ENCODE results near the gene ABTB1. TPM values are rescaled to one million over a fixed set of nuclear protein-coding genes. Genes with fewer than 3 reads are reported as not detected.

ABTB1 gene
- total and polyA plus RNA-seq, 2 donors (not counting 1 experiment from before 2014, with no cell fraction given) = 141 to 259 TPM

DNA sequence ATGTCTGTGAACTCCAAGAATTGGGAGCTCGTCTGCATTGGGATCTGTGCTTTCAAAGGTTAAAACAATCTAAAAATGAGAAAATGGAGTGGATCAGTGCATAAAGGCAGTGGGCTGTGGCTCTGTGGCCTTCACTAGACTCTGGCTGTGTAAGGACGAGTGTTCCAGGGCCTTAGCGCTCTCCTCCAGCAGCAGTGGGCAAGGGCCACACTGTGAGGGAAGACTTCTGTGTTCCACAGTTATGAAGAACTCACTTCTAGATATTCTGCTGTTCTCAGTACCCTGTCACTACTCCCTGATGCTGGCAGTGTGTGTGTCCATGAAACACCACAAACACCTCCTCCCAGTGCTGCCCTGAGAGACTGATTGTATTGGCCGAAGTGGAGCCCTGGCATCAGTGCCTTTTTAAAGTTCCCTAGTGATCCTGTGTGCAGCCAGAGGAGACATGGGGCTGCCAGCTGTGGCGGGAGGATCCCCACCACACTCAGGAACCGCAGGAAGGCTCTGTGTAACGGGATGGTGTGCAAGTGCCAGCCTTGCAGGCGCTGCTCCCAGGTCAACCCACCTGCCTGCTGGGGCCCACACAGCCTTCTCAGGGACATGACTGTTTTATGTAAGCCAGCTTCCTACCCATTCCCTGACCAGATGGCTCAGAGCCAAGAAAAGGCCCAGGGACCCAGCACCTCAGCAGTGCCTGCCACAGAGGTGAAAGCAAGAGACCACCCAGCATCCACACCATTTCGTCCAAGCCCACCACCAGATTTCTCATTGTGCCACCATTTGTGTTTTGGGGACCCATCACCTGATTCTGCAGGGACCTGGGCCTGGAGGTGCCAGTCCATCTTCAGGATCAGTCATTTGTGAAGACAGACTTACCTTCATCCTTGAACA, 40.4 kb downstream of the ABTB1 start:
- CTCF ChIA-PET = no interaction called here
- ATAC-seq (ENCODE audit: low read depth) = no peak
- intact Hi-C loops (cut with micrococcal nuclease) = no loop called here

DNA sequence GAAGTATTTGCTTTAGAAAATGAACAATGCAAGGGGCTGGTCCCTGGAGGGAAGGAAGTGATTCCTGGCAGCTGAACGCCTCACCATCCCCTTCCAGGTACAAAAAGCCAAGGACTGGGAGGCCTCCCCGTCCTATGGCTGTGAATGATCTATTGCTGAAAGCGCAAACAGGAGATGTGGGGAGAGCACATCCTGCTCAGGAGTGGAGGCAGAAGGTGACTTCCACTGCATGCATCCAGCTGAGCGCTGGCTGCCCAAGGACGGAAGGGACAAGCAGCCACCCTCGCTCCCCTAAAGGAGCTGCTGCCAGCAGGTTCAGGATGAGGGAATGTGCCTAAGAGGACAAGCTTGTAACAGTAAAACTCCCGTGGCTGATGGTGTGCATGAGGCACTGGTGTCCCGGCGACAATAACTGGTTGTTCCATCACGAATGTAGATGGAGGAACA, 41.4 kb downstream of the ABTB1 start:
- H3K79me2 ChIP-seq (ENCODE audit: control insufficient read depth, insufficient read depth, low read length) = no peaks in the 10 kb centered on the region
- H3K36me3 ChIP-seq (replicated peaks in 1 of 2; ENCODE audit: control extremely low read depth in 1 of 2, control insufficient read depth in 1 of 2, extremely low read depth in 1 of 2, insufficient read depth in 2 of 2, low read length in 1 of 2) = no peaks in the 10 kb centered on the region
- no peak overlapping the region for H3K27ac Mint-ChIP-seq
- no peak overlapping the region for H3K4me3 Mint-ChIP-seq
- no peaks in the 10 kb centered on the region for H3K9me3 Mint-ChIP-seq (ENCODE audit: insufficient read depth)
- intact Hi-C loops (cut with micrococcal nuclease) = no loop called here
- no peak overlapping the region for H3K9ac ChIP-seq (ENCODE audit: low read length)
- no peaks in the 10 kb centered on the region for H3K9me3 ChIP-seq (ENCODE audit: control extremely low read depth in 1 of 3, control insufficient read depth in 2 of 3, insufficient read depth in 1 of 3, low read length in 2 of 3)
- no peak overlapping the region for H3K27ac ChIP-seq (ENCODE audit: low read length in 2 of 2)
- POLR2A ChIA-PET = no interaction called here
- DNase-seq (no peak), ATAC-seq (ENCODE audit: low read depth) (no peak)
- H3K4me1 ChIP-seq (ENCODE audit: control insufficient read depth in 2 of 2, insufficient read depth in 2 of 2, low read length in 2 of 2) = no peaks in the 10 kb centered on the region
- no peak overlapping the region for H3K4me3 ChIP-seq (ENCODE audit: control extremely low read depth in 1 of 5, extremely low read depth in 1 of 5, insufficient read depth in 1 of 5, low read depth in 2 of 5, low read length in 4 of 5)
- H2AFZ ChIP-seq (ENCODE audit: insufficient read depth, low read depth, low read length, poor library complexity, severe bottlenecking) = no peak overlapping the region
- H3K4me2 ChIP-seq (replicated peaks; ENCODE audit: low read depth, low read length, poor library complexity, severe bottlenecking) = no peak overlapping the region
- TF ChIP-seq, protein P1, sequence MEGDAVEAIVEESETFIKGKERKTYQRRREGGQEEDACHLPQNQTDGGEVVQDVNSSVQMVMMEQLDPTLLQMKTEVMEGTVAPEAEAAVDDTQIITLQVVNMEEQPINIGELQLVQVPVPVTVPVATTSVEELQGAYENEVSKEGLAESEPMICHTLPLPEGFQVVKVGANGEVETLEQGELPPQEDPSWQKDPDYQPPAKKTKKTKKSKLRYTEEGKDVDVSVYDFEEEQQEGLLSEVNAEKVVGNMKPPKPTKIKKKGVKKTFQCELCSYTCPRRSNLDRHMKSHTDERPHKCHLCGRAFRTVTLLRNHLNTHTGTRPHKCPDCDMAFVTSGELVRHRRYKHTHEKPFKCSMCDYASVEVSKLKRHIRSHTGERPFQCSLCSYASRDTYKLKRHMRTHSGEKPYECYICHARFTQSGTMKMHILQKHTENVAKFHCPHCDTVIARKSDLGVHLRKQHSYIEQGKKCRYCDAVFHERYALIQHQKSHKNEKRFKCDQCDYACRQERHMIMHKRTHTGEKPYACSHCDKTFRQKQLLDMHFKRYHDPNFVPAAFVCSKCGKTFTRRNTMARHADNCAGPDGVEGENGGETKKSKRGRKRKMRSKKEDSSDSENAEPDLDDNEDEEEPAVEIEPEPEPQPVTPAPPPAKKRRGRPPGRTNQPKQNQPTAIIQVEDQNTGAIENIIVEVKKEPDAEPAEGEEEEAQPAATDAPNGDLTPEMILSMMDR (IDR thresholded peaks at IDR 0.05) = no peak
- TF ChIP-seq EZH2 (IDR thresholded peaks at IDR 0.05; ENCODE audit: borderline replicate concordance, insufficient read depth, low read depth, low read length, poor library complexity, severe bottlenecking) = no peak
- CTCF ChIA-PET = no interaction called here
- 94% methylated on average over 8 of the region's 10 CpGs for WGBS (ENCODE audit: insufficient coverage)
- no peaks in the 10 kb centered on the region for H3K27me3 Mint-ChIP-seq
- no peaks in the 10 kb centered on the region for H3K27me3 ChIP-seq (replicated peaks in 1 of 4; ENCODE audit: control extremely low read depth in 1 of 4, control insufficient read depth in 3 of 4, insufficient read depth in 4 of 4, low read length in 3 of 4)
- no peaks in the 10 kb centered on the region for H4K20me1 ChIP-seq (ENCODE audit: control insufficient read depth, insufficient read depth, low read length, poor library complexity, severe bottlenecking)
- H3K4me1 Mint-ChIP-seq = no peaks in the 10 kb centered on the region

More for the DNA sequence above, 40.4 kb downstream of the ABTB1 start:
- TF ChIP-seq, protein P1 (IDR thresholded peaks at IDR 0.05) = no peak
- TF ChIP-seq EZH2 (IDR thresholded peaks at IDR 0.05; ENCODE audit: borderline replicate concordance, insufficient read depth, low read depth, low read length, poor library complexity, severe bottlenecking) = no peak
- H3K79me2 ChIP-seq (ENCODE audit: control insufficient read depth, insufficient read depth, low read length) = no peaks in the 10 kb centered on the region
- H2AFZ ChIP-seq (ENCODE audit: insufficient read depth, low read depth, low read length, poor library complexity, severe bottlenecking) = no peak overlapping the region
- H3K4me1 Mint-ChIP-seq = no peaks in the 10 kb centered on the region
- POLR2A ChIA-PET = no interaction called here
- no peak overlapping the region for H3K27ac ChIP-seq (ENCODE audit: low read length in 2 of 2)
- H3K4me3 Mint-ChIP-seq = no peak overlapping the region
- WGBS (ENCODE audit: insufficient coverage) = 93% methylated on average over 9 of the region's 9 CpGs
- no peaks in the 10 kb centered on the region for H3K9me3 ChIP-seq (ENCODE audit: control extremely low read depth in 1 of 3, control insufficient read depth in 2 of 3, insufficient read depth in 1 of 3, low read length in 2 of 3)
- no peak overlapping the region for H3K4me2 ChIP-seq (replicated peaks; ENCODE audit: low read depth, low read length, poor library complexity, severe bottlenecking)
- H4K20me1 ChIP-seq (ENCODE audit: control insufficient read depth, insufficient read depth, low read length, poor library complexity, severe bottlenecking) = no peaks in the 10 kb centered on the region
- H3K27ac Mint-ChIP-seq = no peak overlapping the region
- H3K9ac ChIP-seq (ENCODE audit: low read length) = no peak overlapping the region
- no peaks in the 10 kb centered on the region for H3K27me3 Mint-ChIP-seq
- no peak for DNase-seq
- H3K4me1 ChIP-seq (ENCODE audit: control insufficient read depth in 2 of 2, insufficient read depth in 2 of 2, low read length in 2 of 2) = no peaks in the 10 kb centered on the region
- no peaks in the 10 kb centered on the region for H3K27me3 ChIP-seq (replicated peaks in 1 of 4; ENCODE audit: control extremely low read depth in 1 of 4, control insufficient read depth in 3 of 4, insufficient read depth in 4 of 4, low read length in 3 of 4)
- no peak overlapping the region for H3K4me3 ChIP-seq (ENCODE audit: control extremely low read depth in 1 of 5, extremely low read depth in 1 of 5, insufficient read depth in 1 of 5, low read depth in 2 of 5, low read length in 4 of 5)
- H3K36me3 ChIP-seq (replicated peaks in 1 of 2; ENCODE audit: control extremely low read depth in 1 of 2, control insufficient read depth in 1 of 2, extremely low read depth in 1 of 2, insufficient read depth in 2 of 2, low read length in 1 of 2) = no peaks in the 10 kb centered on the region
- H3K9me3 Mint-ChIP-seq (ENCODE audit: insufficient read depth) = no peaks in the 10 kb centered on the region
